ENCODE results near the gene CLCN4. TPM values are rescaled to one million over a fixed set of nuclear protein-coding genes. Genes with fewer than 3 reads are reported as not detected.
A peak's percentile ranks its signal among the peaks of the same experiment; 100 is the strongest.

The CLCN4 gene
- total RNA-seq, 1 donor from 2014 or later, result 23.4 TPM

DNA sequence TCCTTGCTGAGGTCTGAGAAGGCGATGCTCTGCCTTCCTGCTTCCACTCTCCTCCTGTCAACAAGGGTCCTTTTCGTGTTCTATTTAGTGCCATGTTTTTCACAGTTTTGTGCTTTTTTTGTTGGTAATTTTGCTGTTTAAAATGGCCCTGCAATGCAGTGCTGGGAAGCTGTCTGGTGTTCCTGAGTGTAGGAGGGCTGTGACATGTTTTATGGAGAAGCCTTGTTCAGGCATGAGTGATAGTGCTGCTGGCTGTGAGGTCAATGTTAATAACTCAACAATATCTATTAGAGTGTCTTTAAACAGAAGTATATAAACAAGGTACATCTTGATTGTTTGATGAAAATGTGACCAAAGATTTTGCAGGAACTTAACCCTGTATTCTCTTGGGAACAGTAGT is 27.6 kb downstream of the CLCN4 start:
- intact Hi-C loops (cut with DNase I), result no loop called here
- DNase-seq (ENCODE audit: low spot score), result no peak

DNA sequence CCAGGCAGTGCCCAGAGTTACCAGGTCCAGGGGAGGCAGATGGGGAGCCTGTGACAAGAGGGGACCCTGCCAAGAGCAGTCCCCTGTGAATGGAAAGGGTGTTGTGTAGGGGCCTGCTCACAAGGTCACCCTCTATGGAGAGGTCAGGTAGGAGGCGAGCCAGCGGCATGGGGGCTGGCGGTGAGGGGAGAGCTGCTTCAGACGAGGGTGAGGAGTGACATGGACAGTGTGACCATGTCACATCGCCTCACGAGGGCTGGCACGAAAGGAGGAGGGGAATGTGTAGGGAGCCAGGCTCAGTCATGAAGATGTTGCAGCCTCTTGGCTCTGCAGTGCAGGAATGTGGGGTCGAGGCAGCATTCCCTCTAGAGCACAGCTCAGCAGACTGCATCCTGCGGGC is 29.6 kb downstream of the CLCN4 start:
- intact Hi-C loops (cut with DNase I), result no loop called here
- DNase-seq (ENCODE audit: low spot score), result no peak

DNA sequence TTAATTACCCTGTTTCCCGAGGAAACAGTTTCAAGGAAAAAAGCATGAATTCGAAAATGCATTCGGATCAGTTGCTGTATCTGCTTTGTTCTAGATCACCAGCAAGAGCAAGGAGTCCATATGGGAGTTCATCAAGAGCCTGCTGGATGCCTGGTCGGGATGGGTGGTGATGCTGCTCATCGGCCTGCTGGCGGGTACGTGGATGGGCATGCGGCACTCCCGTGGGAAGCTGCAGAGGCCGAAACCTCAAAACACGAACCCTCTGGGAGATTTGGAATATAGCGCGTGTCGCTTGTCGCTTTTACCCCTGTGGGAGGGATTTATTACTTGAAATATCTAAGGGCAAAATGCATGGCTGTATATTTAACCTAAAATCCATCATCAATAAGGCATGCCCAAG is 30.6 kb downstream of the CLCN4 start:
- intact Hi-C loops (cut with DNase I), result no loop called here
- DNase-seq (ENCODE audit: low spot score), result no peak

DNA sequence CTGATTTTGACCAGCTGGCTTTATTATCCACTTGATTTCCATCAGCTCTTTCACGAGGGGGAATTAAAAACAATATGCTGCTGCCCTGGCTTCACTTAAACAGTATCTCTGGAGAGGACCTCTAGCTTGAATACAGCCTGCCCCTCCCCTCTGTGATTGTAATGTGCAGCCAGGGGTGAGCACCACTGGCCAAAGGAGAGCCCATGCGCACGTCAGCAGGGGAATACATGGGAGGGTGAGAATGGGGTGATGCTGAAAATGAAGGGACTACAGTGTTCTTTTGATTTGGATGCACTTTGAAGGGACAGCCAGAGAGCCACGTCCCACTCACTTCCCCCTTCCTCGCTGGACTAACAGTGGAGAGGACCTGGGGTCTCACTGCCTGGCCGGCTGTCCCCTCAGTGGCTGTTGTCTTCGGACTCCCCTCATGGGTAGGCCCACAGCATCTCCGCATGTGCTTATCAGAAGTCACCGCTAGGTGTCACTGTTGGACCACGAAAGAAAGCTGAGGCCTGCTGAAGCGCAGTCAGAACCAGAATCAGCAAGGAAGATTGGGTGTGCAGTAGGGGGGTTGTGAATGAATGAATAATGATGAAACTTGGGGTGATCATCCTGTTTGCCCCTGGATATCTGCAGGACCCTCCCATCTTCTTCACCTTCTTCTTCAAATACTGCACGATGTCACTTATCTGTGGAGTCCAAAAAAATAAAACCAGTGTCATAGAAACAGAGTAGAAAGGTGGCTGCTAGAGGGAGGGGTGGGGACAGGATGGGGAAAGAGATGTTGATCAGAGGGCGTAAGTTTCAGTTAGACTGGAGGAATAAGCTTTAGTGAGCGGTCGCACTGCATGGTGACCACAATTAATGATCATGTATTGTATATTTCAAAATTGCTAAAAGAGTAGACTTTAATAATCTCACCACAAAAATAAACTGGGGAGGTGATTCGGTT is 32.8 kb downstream of the CLCN4 start:
- DNase-seq (ENCODE audit: low spot score), result peak; percentile 88
- intact Hi-C loops (cut with DNase I), result loop anchor here (2.0 to 5.0 kb wide), 5 partner anchors 428 to 948 kb away; no protein-coding TSS in a partner anchor

DNA sequence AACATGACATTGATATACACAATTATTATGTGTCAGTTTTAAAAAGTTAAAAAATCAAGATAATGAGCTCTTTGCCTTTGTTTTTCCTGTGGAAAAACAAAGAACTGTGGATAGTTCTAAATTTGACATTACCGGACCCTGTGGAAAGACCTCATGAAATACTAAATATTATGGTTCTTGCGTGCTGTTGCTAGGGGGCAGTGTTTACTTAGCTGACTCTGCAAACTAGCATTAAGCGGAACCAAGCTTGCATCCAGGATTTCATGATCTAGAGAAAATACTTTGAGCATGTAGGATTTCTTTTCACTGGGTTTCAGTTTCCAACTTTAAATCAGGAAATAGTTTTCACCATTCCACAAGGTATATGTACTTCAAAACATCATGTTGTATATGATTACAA is 33.6 kb downstream of the CLCN4 start:
- intact Hi-C loops (cut with DNase I), result loop anchor here (5.0 kb wide), 4 partner anchors 427 to 947 kb away; no protein-coding TSS in a partner anchor

DNA sequence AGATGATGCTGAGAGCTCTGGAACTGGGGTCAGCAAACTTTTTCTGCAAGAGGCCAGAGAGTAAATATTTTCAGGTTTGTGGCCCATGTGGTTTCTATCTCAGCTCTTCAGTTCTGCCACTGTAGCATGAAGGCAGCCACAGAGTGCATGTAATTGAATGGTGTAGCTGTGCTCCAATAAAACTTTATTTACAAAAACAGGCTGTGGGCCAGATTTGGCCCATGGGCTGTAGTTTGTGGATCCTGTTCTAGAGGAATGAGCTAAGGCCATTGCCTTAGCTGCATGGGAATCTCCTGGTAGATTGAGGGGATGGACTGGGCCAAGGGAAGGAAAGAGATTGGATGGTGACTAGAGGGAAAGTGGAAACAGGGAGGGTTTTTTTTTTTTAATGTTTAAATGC is 36.8 kb downstream of the CLCN4 start:
- intact Hi-C loops (cut with DNase I), result loop anchor here (5.0 kb wide), 4 partner anchors 424 to 944 kb away; no protein-coding TSS in a partner anchor
- no peak for DNase-seq (ENCODE audit: low spot score)

More for the DNA sequence above, 33.6 kb downstream of the CLCN4 start:
- DNase-seq (ENCODE audit: low spot score), result no peak

DNA sequence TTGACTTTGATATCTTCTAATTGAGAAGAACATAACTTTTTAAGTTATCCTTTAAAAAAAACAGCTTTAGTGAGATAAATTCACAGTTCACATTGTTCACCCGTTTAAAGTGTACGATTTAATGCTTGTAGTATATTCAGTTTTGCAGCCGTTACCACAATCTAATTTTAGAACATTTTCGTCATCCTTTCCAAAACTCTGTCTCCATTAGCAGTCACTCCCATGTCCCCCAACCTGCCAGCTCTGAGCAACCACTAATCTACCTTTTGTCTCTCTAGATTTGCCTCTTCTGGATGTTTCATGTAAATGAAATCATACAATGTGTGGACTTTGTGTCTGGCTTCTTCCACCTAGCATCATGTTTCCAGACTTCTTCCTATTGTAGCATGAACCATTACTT is 38.6 kb downstream of the CLCN4 start:
- intact Hi-C loops (cut with DNase I), result no loop called here
- DNase-seq (ENCODE audit: low spot score), result no peak

DNA sequence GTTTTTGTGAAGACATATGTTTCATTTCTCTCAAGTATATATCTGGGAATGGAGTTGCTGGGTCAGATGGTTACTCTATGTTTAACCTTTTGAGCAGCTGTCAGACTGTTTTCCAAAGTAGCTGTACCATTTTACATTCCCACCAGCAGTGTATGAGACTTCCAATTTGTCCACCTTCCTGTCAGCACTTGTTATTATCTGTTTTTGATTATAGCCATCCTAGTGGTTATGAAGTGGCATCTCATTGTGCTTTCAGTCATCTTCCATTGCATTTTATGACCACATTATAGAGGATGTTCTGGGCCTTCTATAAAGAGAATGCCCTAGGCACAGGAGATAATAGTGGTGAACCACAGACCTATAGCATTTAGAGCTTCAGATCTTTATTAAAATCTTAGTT is 39.2 kb downstream of the CLCN4 start:
- intact Hi-C loops (cut with DNase I), result no loop called here
- DNase-seq (ENCODE audit: low spot score), result no peak

DNA sequence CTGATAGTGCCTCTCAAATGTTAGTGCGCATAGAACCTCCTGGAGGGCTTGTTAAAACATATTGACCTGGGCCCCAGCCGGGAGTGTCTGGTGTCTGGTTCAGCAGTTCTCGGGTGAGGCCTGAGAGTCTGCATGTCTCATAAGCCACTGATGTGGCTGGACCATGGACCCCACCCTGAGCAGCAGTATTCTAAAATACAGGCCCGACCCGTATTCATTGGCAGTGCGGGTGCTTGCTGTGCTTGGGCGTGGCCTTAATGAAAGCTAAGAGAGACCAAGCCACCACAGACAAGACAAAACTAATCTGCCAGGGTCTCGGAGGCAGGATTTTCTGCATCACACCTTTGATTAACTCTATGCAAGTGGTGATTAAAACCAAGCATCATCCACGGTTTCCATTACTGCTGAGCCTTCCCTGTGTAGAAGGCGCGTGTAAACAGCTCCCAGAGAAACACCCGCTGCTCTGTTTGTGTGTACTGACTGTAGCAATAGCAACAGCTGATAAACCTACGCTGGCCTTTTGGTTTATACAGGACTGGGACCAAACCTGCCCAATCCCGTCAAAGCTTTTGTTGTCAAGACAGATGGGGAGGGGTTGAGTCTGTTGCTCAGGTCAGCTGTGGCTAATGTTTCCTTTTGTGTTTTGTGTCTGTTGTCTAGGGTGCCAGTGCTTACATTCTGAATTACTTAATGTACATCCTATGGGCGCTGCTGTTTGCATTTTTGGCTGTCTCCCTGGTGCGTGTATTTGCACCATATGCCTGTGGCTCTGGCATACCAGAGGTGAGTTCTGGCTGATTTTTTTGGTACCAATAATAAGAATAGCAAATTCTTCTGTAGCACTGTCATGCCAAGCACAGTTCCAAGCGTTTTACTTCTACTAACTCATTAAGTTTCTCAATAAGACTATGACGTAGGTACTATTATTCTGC is 40.8 kb downstream of the CLCN4 start:
- intact Hi-C loops (cut with DNase I), result no loop called here
- DNase-seq (ENCODE audit: low spot score), result no peak

DNA sequence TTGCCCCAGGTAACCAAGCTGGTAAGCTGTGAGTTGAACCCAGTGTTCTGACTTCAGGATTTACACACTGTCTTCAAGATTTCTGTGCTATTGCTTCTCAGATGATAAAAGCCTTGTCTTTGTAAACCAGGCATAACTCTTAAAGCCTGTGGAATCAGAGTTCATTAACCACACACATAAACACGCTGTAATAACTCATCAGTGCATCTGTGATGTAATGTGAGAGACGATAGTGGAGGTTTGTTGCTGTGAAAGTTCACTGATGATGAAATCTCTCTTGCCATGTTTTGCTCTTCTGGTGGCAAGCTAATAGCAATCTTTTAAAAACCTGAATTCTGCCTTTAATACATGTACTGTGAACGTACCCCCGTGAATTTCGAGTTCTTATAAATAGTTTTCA is 41.5 kb downstream of the CLCN4 start:
- intact Hi-C loops (cut with DNase I), result no loop called here
- no peak for DNase-seq (ENCODE audit: low spot score)

DNA sequence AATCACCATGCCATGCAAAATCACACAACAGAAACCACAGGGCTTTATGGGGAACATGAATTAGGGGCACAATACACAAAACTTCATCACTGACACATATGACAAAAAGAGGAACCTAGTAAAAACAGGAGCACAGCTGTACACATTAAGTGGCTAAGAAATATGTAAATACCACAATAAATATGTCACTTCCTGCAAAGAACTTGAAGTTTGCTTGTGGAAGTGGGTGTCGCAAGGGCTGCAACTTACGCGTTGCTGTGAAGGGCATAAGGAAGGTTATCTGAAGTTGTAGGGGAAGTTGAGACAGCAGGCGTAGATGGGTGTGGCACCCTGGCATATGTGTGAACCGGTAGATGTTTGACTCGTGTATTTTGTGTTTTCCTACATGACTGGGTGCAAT is 42.4 kb downstream of the CLCN4 start:
- peak; percentile 81 for DNase-seq (ENCODE audit: low spot score)
- intact Hi-C loops (cut with DNase I), result no loop called here

DNA sequence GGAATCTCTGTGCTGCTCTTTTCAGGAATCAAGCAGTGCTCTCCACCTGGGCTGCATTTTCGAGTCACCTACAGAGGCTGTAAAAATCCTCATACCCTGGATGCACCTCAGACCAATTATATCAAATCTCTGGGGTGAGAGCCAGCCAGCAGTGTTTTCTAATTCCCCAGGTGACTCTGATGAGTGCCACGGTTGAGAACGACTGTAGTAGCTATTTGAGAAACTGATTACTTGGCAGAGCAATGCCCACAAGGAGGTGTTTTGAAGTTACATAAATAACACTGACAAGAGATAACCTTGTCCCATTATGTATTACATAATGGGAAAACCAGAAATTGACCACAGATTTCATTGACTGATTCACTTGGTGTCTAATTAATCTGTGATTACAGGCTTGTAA is 46.8 kb downstream of the CLCN4 start:
- DNase-seq (ENCODE audit: low spot score), result no peak
- intact Hi-C loops (cut with DNase I), result no loop called here

DNA sequence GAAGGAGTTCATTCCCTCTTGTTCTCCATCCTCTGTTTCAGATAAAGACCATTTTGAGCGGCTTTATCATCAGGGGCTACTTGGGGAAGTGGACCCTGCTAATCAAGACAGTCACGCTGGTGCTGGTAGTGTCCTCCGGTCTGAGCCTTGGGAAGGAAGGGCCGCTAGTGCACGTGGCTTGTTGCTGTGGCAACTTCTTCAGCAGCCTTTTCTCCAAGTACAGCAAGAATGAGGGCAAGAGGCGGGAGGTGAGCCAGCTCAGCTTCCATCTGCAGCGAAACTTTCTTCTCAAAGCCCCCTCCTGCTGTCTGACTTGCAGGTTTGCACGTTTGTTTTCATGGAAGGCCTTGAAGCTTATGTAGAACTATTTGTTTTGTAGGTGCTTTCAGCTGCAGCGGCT is 49.5 kb downstream of the CLCN4 start:
- no peak for DNase-seq (ENCODE audit: low spot score)
- intact Hi-C loops (cut with DNase I), result no loop called here

DNA sequence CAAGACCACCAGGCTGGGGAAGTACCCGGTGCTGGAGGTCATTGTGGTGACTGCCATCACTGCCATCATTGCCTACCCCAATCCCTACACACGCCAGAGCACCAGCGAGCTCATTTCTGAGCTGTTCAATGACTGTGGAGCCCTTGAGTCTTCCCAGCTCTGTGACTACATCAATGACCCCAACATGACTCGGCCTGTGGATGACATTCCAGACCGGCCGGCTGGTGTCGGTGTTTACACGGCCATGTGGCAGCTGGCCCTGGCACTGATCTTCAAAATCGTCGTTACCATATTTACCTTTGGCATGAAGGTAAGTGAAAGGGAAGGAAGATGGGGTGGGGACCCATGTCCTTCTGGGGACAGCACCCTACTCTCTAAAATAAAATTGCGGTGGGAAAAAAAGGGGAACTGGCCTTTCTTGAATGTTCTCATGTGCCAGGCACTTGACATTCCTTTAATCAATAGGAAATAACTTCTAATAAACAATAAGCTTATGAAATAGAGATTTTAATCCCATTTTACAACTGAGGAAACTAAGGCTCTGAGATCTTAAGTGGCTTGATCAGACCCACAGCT is 51.6 kb downstream of the CLCN4 start:
- no peak for DNase-seq (ENCODE audit: low spot score)
- intact Hi-C loops (cut with DNase I), result no loop called here

DNA sequence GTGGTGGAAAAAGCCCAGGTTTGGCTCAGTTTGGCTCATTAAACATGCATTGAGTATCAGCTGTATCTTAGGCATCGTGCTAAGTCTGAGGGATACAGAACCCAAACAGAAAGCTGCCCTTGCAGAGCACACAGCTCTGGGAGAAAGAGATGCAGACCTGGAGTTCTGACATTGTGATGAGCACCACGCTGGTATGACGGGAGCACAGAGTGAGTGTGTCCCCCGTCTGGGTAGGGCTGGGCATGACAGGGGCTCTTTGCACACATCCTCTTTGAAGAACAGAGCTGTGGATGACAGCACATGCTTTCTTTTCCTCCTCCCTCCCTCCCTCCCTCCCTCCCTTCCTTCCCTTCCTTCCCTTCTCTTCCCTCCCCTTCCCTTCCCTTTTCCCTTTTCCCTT is 52.2 kb downstream of the CLCN4 start:
- DNase-seq (ENCODE audit: low spot score), result no peak
- intact Hi-C loops (cut with DNase I), result no loop called here

DNA sequence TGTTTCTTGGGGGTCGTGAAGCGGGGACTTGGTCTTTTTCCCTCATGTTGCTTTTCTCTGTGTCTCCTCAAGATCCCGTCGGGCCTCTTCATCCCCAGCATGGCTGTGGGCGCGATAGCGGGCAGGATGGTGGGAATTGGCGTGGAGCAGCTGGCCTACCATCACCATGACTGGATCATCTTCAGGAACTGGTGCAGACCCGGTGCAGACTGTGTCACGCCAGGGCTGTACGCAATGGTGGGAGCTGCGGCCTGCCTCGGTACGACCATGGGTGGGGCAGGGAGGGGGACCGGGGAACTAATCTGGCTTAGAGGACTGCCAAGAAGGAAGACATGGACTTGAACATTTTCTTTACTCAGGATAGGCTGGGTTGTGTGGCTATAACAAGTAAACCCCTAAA is 55.6 kb downstream of the CLCN4 start:
- DNase-seq (ENCODE audit: low spot score), result no peak
- intact Hi-C loops (cut with DNase I), result no loop called here

DNA sequence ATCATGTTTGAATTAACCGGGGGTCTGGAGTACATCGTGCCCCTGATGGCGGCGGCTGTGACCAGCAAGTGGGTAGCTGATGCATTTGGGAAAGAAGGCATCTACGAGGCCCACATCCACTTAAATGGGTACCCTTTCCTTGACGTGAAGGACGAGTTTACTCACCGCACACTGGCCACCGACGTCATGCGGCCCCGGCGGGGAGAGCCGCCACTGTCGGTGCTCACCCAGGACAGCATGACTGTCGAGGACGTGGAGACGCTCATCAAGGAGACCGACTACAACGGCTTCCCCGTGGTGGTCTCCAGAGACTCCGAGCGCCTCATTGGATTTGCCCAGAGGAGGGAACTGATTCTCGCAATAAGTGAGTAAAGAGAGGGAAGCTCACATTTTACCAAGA is 56.9 kb downstream of the CLCN4 start:
- intact Hi-C loops (cut with DNase I), result no loop called here

DNA sequence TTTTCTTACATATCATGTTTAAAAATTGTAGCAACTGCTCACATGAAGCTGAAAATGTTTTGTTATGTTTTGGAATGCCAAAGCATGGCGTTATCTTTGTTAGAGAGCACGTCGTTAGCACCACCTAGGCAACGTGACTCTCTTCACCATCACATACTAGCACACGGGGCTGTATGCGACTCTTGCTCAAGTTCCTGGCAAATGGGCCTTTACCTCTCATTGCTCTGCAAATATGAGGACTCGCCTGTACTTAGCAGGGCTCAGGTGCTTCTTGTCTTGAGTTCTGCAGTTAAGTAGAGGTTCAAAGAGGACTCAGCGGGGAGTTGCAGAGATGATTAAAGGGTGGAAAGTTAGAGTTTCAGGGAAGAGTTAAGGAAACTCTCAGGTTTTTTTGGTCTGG is 59.4 kb downstream of the CLCN4 start:
- intact Hi-C loops (cut with DNase I), result no loop called here
- DNase-seq (ENCODE audit: low spot score), result no peak

More for the DNA sequence above, 56.9 kb downstream of the CLCN4 start:
- no peak for DNase-seq (ENCODE audit: low spot score)

DNA sequence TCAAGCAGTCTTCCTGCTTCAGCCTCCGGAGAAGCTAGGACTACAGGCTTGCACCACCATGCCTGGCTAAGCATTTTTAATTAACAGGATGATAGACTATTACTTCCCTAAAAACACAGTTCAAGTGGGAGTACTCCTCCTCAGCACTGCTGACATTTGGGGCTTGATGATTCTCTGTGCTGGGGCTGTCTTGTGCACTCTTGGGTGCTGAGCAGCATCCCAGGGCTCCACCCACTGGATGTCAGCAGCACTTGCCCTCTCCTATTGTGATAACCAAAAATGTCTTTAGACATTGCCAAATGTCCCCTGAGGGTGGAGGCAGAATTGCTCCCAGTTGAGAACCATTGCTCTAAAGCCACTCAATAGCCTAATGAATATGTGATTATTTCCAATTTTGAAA is 60.4 kb downstream of the CLCN4 start:
- no peak for DNase-seq (ENCODE audit: low spot score)
- intact Hi-C loops (cut with DNase I), result no loop called here

DNA sequence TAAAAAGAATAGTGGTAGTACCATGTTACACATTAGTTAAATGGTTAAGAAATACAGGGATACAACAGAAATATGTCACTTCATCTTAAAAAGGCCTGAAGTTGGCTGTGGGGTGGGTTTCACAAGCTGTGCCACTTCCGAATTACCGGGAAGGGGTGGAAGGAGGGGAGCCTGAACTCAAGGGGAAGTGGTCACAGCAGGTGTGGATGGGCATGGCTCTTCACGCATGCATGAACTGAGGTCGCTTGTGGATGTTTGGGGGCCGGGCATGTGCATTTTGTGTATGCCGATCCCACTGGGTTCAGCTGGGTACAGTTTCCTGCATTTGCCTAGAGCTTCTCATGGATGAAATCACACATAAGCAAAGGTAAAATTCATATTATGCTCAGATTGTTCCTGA is 64.9 kb downstream of the CLCN4 start:
- intact Hi-C loops (cut with DNase I), result no loop called here
- no peak for DNase-seq (ENCODE audit: low spot score)

All from cardiac septum (tissue), 1 donor.